OCI-LY7 (cell line): ENCODE measurements around the gene NTM. TPM values are rescaled to one million over a fixed set of nuclear protein-coding genes. Genes with fewer than 3 reads are reported as not detected.

ENCODE experiments used
- BruUV-seq: library from RNA; stranded (reverse); fragments of 400-500 nt; replicated peaks from 2 replicates; lab custom pipeline; 2021; lab: Mats Ljungman, UMichigan
- CTCF ChIA-PET: fragments of 300-600 bp; sonication (Branson Sonifier 250); formaldehyde crosslinking; loops from one replicate; lab custom pipeline; 2022; ENCODE audit warnings: antibody characterized with exemption; ENCODE audit not compliant: unreplicated experiment; lab: Charles Lee
- POLR2A ChIA-PET: fragments of 300-600 bp; sonication (Branson Sonifier 250); formaldehyde crosslinking; loops from one replicate; lab custom pipeline; 2022; ENCODE audit warnings: antibody characterized with exemption; lab: Charles Lee
- DNase-seq: peaks from one replicate; pipeline ENCODE4 v3.0.0-alpha.2; 2015; ENCODE audit warnings: low spot score
- H2AFZ ChIP-seq: fragments of 200-600 bp; sonication (generic), shearing (Covaris generic); 2 replicates; pipeline ENCODE4 v1.6.1; 2014; ENCODE audit warnings: mild to moderate bottlenecking, antibody characterized with exemption, low read length, moderate library complexity
- H3K27ac ChIP-seq: fragments of 200-600 bp; sonication (generic); 2 replicates; pipeline ENCODE4 v1.5.1; 2014; ENCODE audit warnings: mixed run types, low read depth, mild to moderate bottlenecking, moderate library complexity, low read length, inconsistent platforms; ENCODE audit not compliant: poor library complexity, severe bottlenecking
- H3K36me3 ChIP-seq: fragments of 200-600 bp; sonication (generic); 2 replicates; pipeline ENCODE4 v1.6.1; 2014; ENCODE audit warnings: mild to moderate bottlenecking, antibody characterized with exemption, low read length, moderate library complexity, mixed read lengths; ENCODE audit not compliant: insufficient read depth
- H3K4me1 ChIP-seq: fragments of 200-600 bp; sonication (generic); 2 replicates; pipeline ENCODE4 v1.5.1; 2014; ENCODE audit warnings: mild to moderate bottlenecking, low read length; ENCODE audit not compliant: insufficient read depth, poor library complexity, severe bottlenecking
- H3K4me2 ChIP-seq: fragments of 200-600 bp; sonication (generic); 2 replicates; pipeline ENCODE4 v1.6.1; 2014; ENCODE audit warnings: mild to moderate bottlenecking, low read length
- H3K4me3 ChIP-seq: fragments of 200-600 bp; sonication (generic); 2 replicates; pipeline ENCODE4 v1.5.1; 2014; ENCODE audit warnings: mild to moderate bottlenecking, low read depth, low read length; ENCODE audit not compliant: poor library complexity, severe bottlenecking
- H3K79me2 ChIP-seq: fragments of 200-600 bp; sonication (generic); 2 replicates; pipeline ENCODE4 v1.6.1; 2016; ENCODE audit warnings: low read depth, mild to moderate bottlenecking, low read length, moderate library complexity, mixed read lengths; ENCODE audit not compliant: insufficient read depth
- H3K9me2 ChIP-seq: fragments of 200-600 bp; sonication (generic); 2 replicates; pipeline ENCODE4 v1.6.1; 2016; ENCODE audit warnings: mild to moderate bottlenecking, low read length, mixed read lengths; ENCODE audit not compliant: insufficient read depth
- H3K9me3 ChIP-seq: fragments of 200-600 bp; sonication (generic); 2 replicates; pipeline ENCODE4 v1.6.1; 2014; ENCODE audit warnings: mild to moderate bottlenecking, mixed run types, low read length, mixed read lengths
- H4K20me1 ChIP-seq: fragments of 200-600 bp; sonication (generic); 2 replicates; pipeline ENCODE4 v1.6.1; 2014; ENCODE audit warnings: mild to moderate bottlenecking, antibody characterized with exemption, low read length, moderate library complexity, mixed read lengths; ENCODE audit not compliant: insufficient read depth
- CTCF ChIP-seq: fragments of 200-600 bp; sonication (generic); conservative IDR thresholded peaks from 2 replicates; pipeline ENCODE4 v1.5.1; 2014; ENCODE audit warnings: mild to moderate bottlenecking, antibody characterized with exemption, low read length, moderate library complexity, mixed read lengths
- EZH2phosphoT487 ChIP-seq: fragments of 200-600 bp; sonication (generic); IDR thresholded peaks from 2 replicates; pipeline ENCODE4 v1.6.1; 2018; ENCODE audit warnings: low read depth, borderline replicate concordance, mild to moderate bottlenecking, mixed run types, antibody characterized with exemption, low read length, moderate library complexity, mixed read lengths
- intact Hi-C: fragments of 100-400 bp; cut with micrococcal nuclease; formaldehyde crosslinking; loops from one replicate; pipeline ENCODE4 v1.10.0; 2022; ENCODE audit not compliant: unreplicated experiment
- total RNA-seq, 2 experiments: library from RNA; depleted of rRNA in 1 of 2; stranded (reverse); fragments of >200 nt in 1 of 2; shearing (Covaris generic) in 1 of 2; gene quantifications; 2 replicates each; pipeline ENCODE4 v1.2.3, GENCODE V29; 2014 to 2022

Gene NTM
- total RNA-seq, 2 experiments from 2014 or later, result not detected

- Histone ChIP-seq H4K20me1 (no peaks in the 10 kb centered on the region), H3K36me3 (no peaks in the 10 kb centered on the region), H3K27ac (no peak overlapping the region), H3K79me2 (no peaks in the 10 kb centered on the region), H3K4me2 (no peak overlapping the region), H3K4me3 (no peak overlapping the region), H3K4me1 (no peaks in the 10 kb centered on the region), H3K9me2 (no peaks in the 10 kb centered on the region), H2AFZ (no peak overlapping the region), H3K9me3 (no peaks in the 10 kb centered on the region)
- BruUV-seq, result no TSS peak
- intact Hi-C loops, result no loop called here
- ChIA-PET POLR2A (interaction anchor here (1.0 kb wide), 1 partner anchor 19 kb away, joined by 3 read pairs; no protein-coding TSS in a partner anchor), CTCF (no interaction called here)
- no peak for TF ChIP-seq CTCF
- TF ChIP-seq EZH2phosphoT487, result no peak
- no peak for DNase-seq
Measured at GRCh38 chr11:132054822-132055221, 684.4 kb downstream of the NTM start.

- Histone ChIP-seq H3K9me3 (no peaks in the 10 kb centered on the region), H3K79me2 (no peaks in the 10 kb centered on the region), H3K4me1 (no peaks in the 10 kb centered on the region), H4K20me1 (no peaks in the 10 kb centered on the region), H3K4me2 (no peak overlapping the region), H3K4me3 (no peak overlapping the region), H3K9me2 (no peaks in the 10 kb centered on the region), H3K36me3 (no peaks in the 10 kb centered on the region), H2AFZ (no peak overlapping the region), H3K27ac (no peak overlapping the region)
- TF ChIP-seq EZH2phosphoT487, result no peak
- no peak for TF ChIP-seq CTCF
- no TSS peak for BruUV-seq
- POLR2A ChIA-PET, result no interaction called here
- intact Hi-C loops, result no loop called here
- DNase-seq, result no peak
- CTCF ChIA-PET, result no interaction called here
Measured at GRCh38 chr11:132055296-132055695, 684.9 kb downstream of the NTM start.

GRCh38 chr11:132056689-132057088, 686.3 kb downstream of the NTM start:
- Histone ChIP-seq H3K27ac (no peak overlapping the region), H3K4me1 (no peaks in the 10 kb centered on the region), H3K9me2 (no peaks in the 10 kb centered on the region), H3K36me3 (no peaks in the 10 kb centered on the region), H3K9me3 (no peaks in the 10 kb centered on the region), H3K4me3 (no peak overlapping the region), H4K20me1 (no peaks in the 10 kb centered on the region), H2AFZ (no peak overlapping the region), H3K79me2 (no peaks in the 10 kb centered on the region), H3K4me2 (no peak overlapping the region)
- ChIA-PET POLR2A (no interaction called here), CTCF (no interaction called here)
- no peak for DNase-seq
- TF ChIP-seq EZH2phosphoT487 (no peak), CTCF (no peak)
- intact Hi-C loops, result no loop called here
- no TSS peak for BruUV-seq
